Thyroid gland (tissue), 4 donors: ENCODE results near the gene COBLL1.

Experiments
- POLR2A ChIP-seq, 2 donors: fragments of 450-650 bp; IDR thresholded peaks; one replicate each; pipeline ENCODE4 v1.6.1; 2017; ENCODE audit warnings: antibody characterized with exemption in 2 of 2, mild to moderate bottlenecking in 2 of 2, moderate library complexity in 1 of 2
- TF ChIP-seq, protein P1 (sequence below), 6 experiments: fragments of 200-600 bp in 3 of 6; fragments of 450-650 bp in 3 of 6; sonication (generic) in 3 of 6; IDR thresholded peaks; one replicate each; pipeline ENCODE4 v1.5.1; 2016 to 2019; ENCODE audit warnings: antibody characterized with exemption in 6 of 6, mild to moderate bottlenecking in 2 of 6, inconsistent platforms in 1 of 6, moderate library complexity in 1 of 6

- TF ChIP-seq POLR2A (IDR thresholded peaks at IDR 0.05) = no peak
- TF ChIP-seq, protein P1, sequence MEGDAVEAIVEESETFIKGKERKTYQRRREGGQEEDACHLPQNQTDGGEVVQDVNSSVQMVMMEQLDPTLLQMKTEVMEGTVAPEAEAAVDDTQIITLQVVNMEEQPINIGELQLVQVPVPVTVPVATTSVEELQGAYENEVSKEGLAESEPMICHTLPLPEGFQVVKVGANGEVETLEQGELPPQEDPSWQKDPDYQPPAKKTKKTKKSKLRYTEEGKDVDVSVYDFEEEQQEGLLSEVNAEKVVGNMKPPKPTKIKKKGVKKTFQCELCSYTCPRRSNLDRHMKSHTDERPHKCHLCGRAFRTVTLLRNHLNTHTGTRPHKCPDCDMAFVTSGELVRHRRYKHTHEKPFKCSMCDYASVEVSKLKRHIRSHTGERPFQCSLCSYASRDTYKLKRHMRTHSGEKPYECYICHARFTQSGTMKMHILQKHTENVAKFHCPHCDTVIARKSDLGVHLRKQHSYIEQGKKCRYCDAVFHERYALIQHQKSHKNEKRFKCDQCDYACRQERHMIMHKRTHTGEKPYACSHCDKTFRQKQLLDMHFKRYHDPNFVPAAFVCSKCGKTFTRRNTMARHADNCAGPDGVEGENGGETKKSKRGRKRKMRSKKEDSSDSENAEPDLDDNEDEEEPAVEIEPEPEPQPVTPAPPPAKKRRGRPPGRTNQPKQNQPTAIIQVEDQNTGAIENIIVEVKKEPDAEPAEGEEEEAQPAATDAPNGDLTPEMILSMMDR (IDR thresholded peaks at IDR 0.05) = peak in 1 of 6 experiments; percentile 22
Observed at GRCh38 chr2:164651361-164651760, 190.3 kb downstream of the COBLL1 start.
